GM12878 (cell line): ENCODE measurements around the gene PIERCE2. TPM values are rescaled to one million over a fixed set of nuclear protein-coding genes. Genes with fewer than 3 reads are reported as not detected.

ENCODE experiments used
- ATAC-seq: fragments of 200-7000 bp; cut with Tn5 transposase; 3 replicates; pipeline ENCODE4 v1.9.1; 2020; ENCODE audit warnings: mild to moderate bottlenecking, moderate library complexity
- BruUV-seq: library from RNA; stranded (reverse); fragments of 400-500 nt; replicated peaks from 2 replicates; lab custom pipeline; 2021; lab: Mats Ljungman, UMichigan
- CTCF ChIA-PET: fragments of 300-600 bp; sonication (Branson Sonifier 250); formaldehyde crosslinking; extraction: SDS; loops from one replicate; lab custom pipeline; 2021; ENCODE audit warnings: inconsistent platforms; lab: Yijun Ruan, JAX
- POLR2A ChIA-PET: fragments of 350-600 bp; formaldehyde crosslinking; extraction: SDS; loops from one replicate; lab custom pipeline; 2021; ENCODE audit warnings: inconsistent platforms; lab: Charles Lee
- RAD21 ChIA-PET: fragments of 300-600 bp; sonication (Branson Sonifier 250); formaldehyde crosslinking; loops from one replicate; lab custom pipeline; 2023; ENCODE audit warnings: antibody characterized with exemption; ENCODE audit not compliant: unreplicated experiment; lab: Charles Lee
- SMC1A ChIA-PET: fragments of 300-600 bp; sonication (Branson Sonifier 250); formaldehyde crosslinking; loops from one replicate; lab custom pipeline; 2023; ENCODE audit not compliant: unreplicated experiment, uncharacterized antibody; lab: Charles Lee
- DNase-seq: peaks from one replicate; pipeline ENCODE4 v3.0.0-alpha.2; 2011; ENCODE audit warnings: low read depth, low spot score
- FAIRE-seq: peaks from 3 replicates; lab custom pipeline; 2011; peaks lifted over from hg19 to GRCh38; lab: Jason Lieb, UNC
- H2AFZ ChIP-seq: 2 replicates; pipeline ENCODE4 v1.6.0; 2011; ENCODE audit warnings: low read depth, low read length, control low read depth; ENCODE audit not compliant: control insufficient read depth
- H3K27ac ChIP-seq: 2 replicates; pipeline ENCODE4 v1.5.1; 2011; ENCODE audit warnings: control low read depth; ENCODE audit not compliant: control insufficient read depth, insufficient read depth
- H3K27me3 ChIP-seq, 2 experiments: replicated peaks in 1 of 2; 2 replicates each; pipeline versions ENCODE4 v1.6.0 to v1.6.1; 2011; ENCODE audit warnings: low read length in 1 of 2; ENCODE audit not compliant: control insufficient read depth in 2 of 2, insufficient read depth in 2 of 2
- H3K36me3 ChIP-seq, 2 experiments: 2 replicates each; pipeline ENCODE4 v1.5.1; 2011; ENCODE audit warnings: low read length in 1 of 2; ENCODE audit not compliant: control insufficient read depth in 2 of 2, insufficient read depth in 2 of 2
- H3K4me1 ChIP-seq: 2 replicates; pipeline ENCODE4 v1.6.1; 2011; ENCODE audit warnings: mild to moderate bottlenecking, low read length, moderate library complexity, mixed read lengths; ENCODE audit not compliant: control insufficient read depth, insufficient read depth
- H3K4me2 ChIP-seq: 2 replicates; pipeline ENCODE4 v1.6.0; 2011; ENCODE audit warnings: control low read depth; ENCODE audit not compliant: control insufficient read depth, insufficient read depth
- H3K4me3 ChIP-seq: fragments of 200-600 bp; sonication (generic); 2 replicates; pipeline ENCODE4 v1.5.1; 2016
- H3K79me2 ChIP-seq: 2 replicates; pipeline ENCODE4 v1.6.0; 2011; ENCODE audit warnings: low read length; ENCODE audit not compliant: control insufficient read depth, insufficient read depth
- H3K9ac ChIP-seq: 2 replicates; pipeline ENCODE4 v1.8.0; 2011; ENCODE audit warnings: low read length, control low read depth, mixed read lengths; ENCODE audit not compliant: control insufficient read depth, insufficient read depth
- H3K9me3 ChIP-seq: replicated peaks from 3 replicates; pipeline ENCODE4 v1.5.1; 2011; ENCODE audit warnings: mild to moderate bottlenecking, low read length; ENCODE audit not compliant: control insufficient read depth, insufficient read depth
- H4K20me1 ChIP-seq: 2 replicates; pipeline ENCODE4 v1.6.0; 2011; ENCODE audit not compliant: control insufficient read depth, insufficient read depth
- ATF7 ChIP-seq: fragments of 450-650 bp; IDR thresholded peaks from 2 replicates; pipeline ENCODE4 v1.6.1; 2016; ENCODE audit warnings: low read depth, mild to moderate bottlenecking
- EP300 ChIP-seq, 2 experiments: fragments of 150-350 bp in 1 of 2; IDR thresholded peaks; 2 replicates each; pipeline ENCODE4 v1.6.1; 2011 to 2012; ENCODE audit warnings: low read depth in 2 of 2, low read length in 2 of 2, borderline replicate concordance in 1 of 2, improper control_type of control experiment in 1 of 2, inconsistent platforms in 1 of 2; ENCODE audit not compliant: control insufficient read depth in 1 of 2
- GABPA ChIP-seq: IDR thresholded peaks from 2 replicates; pipeline ENCODE4 v1.6.1; 2014; ENCODE audit warnings: antibody characterized with exemption, low read depth, mild to moderate bottlenecking, inconsistent platforms
- IKZF2 ChIP-seq, 2 experiments: fragments of 450-650 bp; IDR thresholded peaks; 2 replicates each; pipeline ENCODE4 v1.6.1; 2017; ENCODE audit warnings: mild to moderate bottlenecking in 2 of 2, moderate library complexity in 2 of 2
- MTA2 ChIP-seq: fragments of 450-650 bp; IDR thresholded peaks from 2 replicates; pipeline ENCODE4 v1.6.1; 2016; ENCODE audit warnings: low read depth, mild to moderate bottlenecking, moderate library complexity
- NR2C2 ChIP-seq: IDR thresholded peaks from 2 replicates; pipeline ENCODE4 v1.6.1; 2011; ENCODE audit warnings: borderline replicate concordance, low read depth; ENCODE audit not compliant: control insufficient read depth, insufficient read length
- RELA ChIP-seq: fragments of 450-650 bp; IDR thresholded peaks from 2 replicates; pipeline ENCODE4 v1.8.0; 2014; ENCODE audit warnings: borderline replicate concordance; ENCODE audit not compliant: partially characterized antibody
- SPI1 ChIP-seq: IDR thresholded peaks from 2 replicates; pipeline ENCODE4 v1.6.1; 2011; ENCODE audit warnings: low read depth, mild to moderate bottlenecking, low read length, moderate library complexity, borderline replicate concordance; ENCODE audit not compliant: insufficient read depth
- SRF ChIP-seq, 2 experiments: IDR thresholded peaks; 2 replicates each; pipeline ENCODE4 v1.6.1; 2011; ENCODE audit warnings: low read depth in 2 of 2, low read length in 2 of 2, mild to moderate bottlenecking in 1 of 2, moderate library complexity in 1 of 2
- SUZ12 ChIP-seq: fragments of 200-600 bp; sonication (generic); IDR thresholded peaks from one replicate; pipeline ENCODE4 v1.6.1; 2018; ENCODE audit warnings: antibody characterized with exemption, mild to moderate bottlenecking; ENCODE audit not compliant: unreplicated experiment
- WRNIP1 ChIP-seq: IDR thresholded peaks from 2 replicates; pipeline ENCODE4 v1.6.1; 2011; ENCODE audit warnings: low read depth, low read length, improper control_type of control experiment, borderline replicate concordance
- YY1 ChIP-seq: IDR thresholded peaks from 2 replicates; pipeline ENCODE4 v1.6.1; 2011; ENCODE audit warnings: low read depth, mild to moderate bottlenecking, low read length
- ZNF622 ChIP-seq: fragments of 450-650 bp; IDR thresholded peaks from 2 replicates; pipeline ENCODE4 v1.6.1; 2017; ENCODE audit warnings: mild to moderate bottlenecking, inconsistent platforms
- ZZZ3 ChIP-seq: IDR thresholded peaks from 2 replicates; pipeline ENCODE4 v1.6.1; 2011; ENCODE audit warnings: low read depth; ENCODE audit not compliant: control insufficient read depth, insufficient read length
- WGBS: methylation state at CpG from one replicate; pipeline ENCODE4 v1.1.6; 2016; ENCODE audit warnings: low lambda C conversion rate; ENCODE audit not compliant: insufficient replicate concordance, insufficient coverage; ENCODE audit errors: missing lambda C conversion rate; 5-methylcytosine and 5-hydroxymethylcytosine counted together
- in situ Hi-C: fragments of 300-500 bp; cut with MboI; formaldehyde crosslinking; loops from 9 replicates; pipeline ENCODE4 v1.14.3; 2018; ENCODE audit warnings: mixed read lengths
- intact Hi-C: fragments of 100-400 bp; cut with micrococcal nuclease; formaldehyde crosslinking; loops from one replicate; pipeline ENCODE4 v1.14.2; 2022; ENCODE audit not compliant: unreplicated experiment
- polyA plus RNA-seq, 11 experiments: library from polyadenylated mRNA; depleted of rRNA in 4 of 11; unstranded in 6 of 11; stranded (reverse) in 5 of 11; fragments of >200 nt; fragmentation: Nextera tagmentation in 4 of 11; fragmentation: Illumina TruSeq in 1 of 11; extraction: Ambion mirVana in 4 of 11; extraction: Trizol in 1 of 11; gene quantifications; 1 replicate in 1 of 11; 2 replicates in 10 of 11; pipeline versions ENCODE4 v1.2.1 to v1.2.3, GENCODE V29; 2011 to 2016; ENCODE audit warnings: inconsistent platforms in 2 of 11, missing spikeins in 2 of 11, low read depth in 1 of 11
- total RNA-seq, 4 experiments: library from RNA; depleted of rRNA in 3 of 4; stranded (reverse); fragments of >200 nt in 3 of 4; fragmentation: Illumina TruSeq in 1 of 4; extraction: Trizol in 1 of 4; gene quantifications; 2 replicates each; pipeline versions ENCODE4 v1.2.1 to v1.2.3, GENCODE V29; 2013 to 2021
- TF ChIP-seq, protein P1 (sequence below): IDR thresholded peaks from 2 replicates; pipeline ENCODE4 v1.6.1; 2012; ENCODE audit warnings: low read depth, low read length, improper control_type of control experiment
- TF ChIP-seq, protein P2 (sequence below): fragments of 450-650 bp; IDR thresholded peaks from 2 replicates; pipeline ENCODE4 v1.6.1; 2017; ENCODE audit warnings: mild to moderate bottlenecking, low read depth, inconsistent platforms; ENCODE audit not compliant: poor library complexity, severe bottlenecking
- TF ChIP-seq, protein P3 (sequence below): IDR thresholded peaks from 2 replicates; pipeline ENCODE4 v1.6.1; 2011; ENCODE audit warnings: low read depth, low read length, improper control_type of control experiment, borderline replicate concordance

PIERCE2 gene
- total and polyA plus RNA-seq, 10 of the 15 experiments (the other 5 are each of a cell fraction or from before 2014, with no cell fraction given): 0.33 to 1.4 (median 0.89) TPM; not detected in 1

DNA sequence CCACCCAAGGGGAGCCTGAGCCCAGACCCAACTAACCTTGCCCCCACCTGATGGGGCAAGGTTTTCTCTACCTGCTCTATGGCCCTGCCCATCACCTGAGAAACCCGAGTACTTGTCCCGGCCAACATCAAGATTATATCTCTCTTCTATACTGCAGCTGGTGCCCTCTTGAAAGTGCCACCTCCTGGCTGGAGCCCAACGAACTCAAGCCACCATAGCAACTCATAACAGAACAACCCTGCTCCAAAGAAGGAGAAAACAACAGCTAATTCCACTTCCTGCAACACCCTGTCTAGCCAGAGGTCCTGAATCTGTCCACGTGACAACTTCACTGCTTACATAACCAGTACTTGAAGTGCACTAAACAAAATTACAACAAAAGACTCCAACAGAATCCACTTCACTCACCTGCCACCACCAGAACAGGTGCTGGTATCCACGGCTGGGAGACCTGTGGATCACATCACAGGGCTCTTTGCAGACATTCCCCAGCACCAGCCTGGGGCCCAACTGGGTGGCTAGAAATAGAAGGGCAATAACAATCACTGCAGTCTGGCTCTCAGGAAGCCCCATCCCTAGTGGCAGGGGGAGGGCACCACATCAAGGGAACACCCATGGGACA, 49.2 kb downstream of the PIERCE2 start:
- H3K9ac ChIP-seq: no peak overlapping the region
- no peak overlapping the region for H3K4me3 ChIP-seq
- H3K27me3 ChIP-seq: no peaks in the 10 kb centered on the region
- 45% methylated on average over 4 of the region's 5 CpGs for WGBS
- no peak overlapping the region for H3K4me2 ChIP-seq
- RAD21 ChIA-PET: no interaction called here
- no peaks in the 10 kb centered on the region for H4K20me1 ChIP-seq
- intact Hi-C loops: loop anchor here (10.0 kb wide), 1 partner anchor 57 kb away; no protein-coding TSS in a partner anchor
- BruUV-seq: no TSS peak
- no peaks in the 10 kb centered on the region for H3K79me2 ChIP-seq
- POLR2A ChIA-PET: no interaction called here
- CTCF ChIA-PET: interaction anchor here (1.1 kb wide), 1 partner anchor 18 kb away, joined by 3 read pairs; no protein-coding TSS in a partner anchor
- H2AFZ ChIP-seq: no peak overlapping the region
- SMC1A ChIA-PET: no interaction called here
- DNase-seq: no peak
- ATAC-seq: no peak
- no peak overlapping the region for H3K27ac ChIP-seq
- H3K36me3 ChIP-seq: no peaks in the 10 kb centered on the region
- FAIRE-seq: no peak
- no peaks in the 10 kb centered on the region; the same call in 2 of the 3 replicates for H3K9me3 ChIP-seq
- in situ Hi-C loops: no loop called here
- H3K4me1 ChIP-seq: no peaks in the 10 kb centered on the region
- TF ChIP-seq, protein P1, sequence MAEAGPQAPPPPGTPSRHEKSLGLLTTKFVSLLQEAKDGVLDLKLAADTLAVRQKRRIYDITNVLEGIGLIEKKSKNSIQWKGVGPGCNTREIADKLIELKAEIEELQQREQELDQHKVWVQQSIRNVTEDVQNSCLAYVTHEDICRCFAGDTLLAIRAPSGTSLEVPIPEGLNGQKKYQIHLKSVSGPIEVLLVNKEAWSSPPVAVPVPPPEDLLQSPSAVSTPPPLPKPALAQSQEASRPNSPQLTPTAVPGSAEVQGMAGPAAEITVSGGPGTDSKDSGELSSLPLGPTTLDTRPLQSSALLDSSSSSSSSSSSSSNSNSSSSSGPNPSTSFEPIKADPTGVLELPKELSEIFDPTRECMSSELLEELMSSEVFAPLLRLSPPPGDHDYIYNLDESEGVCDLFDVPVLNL: no peak
- TF ChIP-seq GABPA: no peak
- TF ChIP-seq NR2C2: no peak
- TF ChIP-seq ATF7: no peak
- no peak for TF ChIP-seq IKZF2 (IDR thresholded peaks at IDR 0.05)
- TF ChIP-seq RELA: no peak
- TF ChIP-seq, protein P2, sequence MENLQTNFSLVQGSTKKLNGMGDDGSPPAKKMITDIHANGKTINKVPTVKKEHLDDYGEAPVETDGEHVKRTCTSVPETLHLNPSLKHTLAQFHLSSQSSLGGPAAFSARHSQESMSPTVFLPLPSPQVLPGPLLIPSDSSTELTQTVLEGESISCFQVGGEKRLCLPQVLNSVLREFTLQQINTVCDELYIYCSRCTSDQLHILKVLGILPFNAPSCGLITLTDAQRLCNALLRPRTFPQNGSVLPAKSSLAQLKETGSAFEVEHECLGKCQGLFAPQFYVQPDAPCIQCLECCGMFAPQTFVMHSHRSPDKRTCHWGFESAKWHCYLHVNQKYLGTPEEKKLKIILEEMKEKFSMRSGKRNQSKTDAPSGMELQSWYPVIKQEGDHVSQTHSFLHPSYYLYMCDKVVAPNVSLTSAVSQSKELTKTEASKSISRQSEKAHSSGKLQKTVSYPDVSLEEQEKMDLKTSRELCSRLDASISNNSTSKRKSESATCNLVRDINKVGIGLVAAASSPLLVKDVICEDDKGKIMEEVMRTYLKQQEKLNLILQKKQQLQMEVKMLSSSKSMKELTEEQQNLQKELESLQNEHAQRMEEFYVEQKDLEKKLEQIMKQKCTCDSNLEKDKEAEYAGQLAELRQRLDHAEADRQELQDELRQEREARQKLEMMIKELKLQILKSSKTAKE: no peak
- TF ChIP-seq ZNF622: no peak
- TF ChIP-seq SRF (IDR thresholded peaks at IDR 0.05; ENCODE audit: low read depth in 2 of 2, low read length in 2 of 2): no peak
- TF ChIP-seq SPI1: no peak
- no peak for TF ChIP-seq ZZZ3
- TF ChIP-seq EP300 (IDR thresholded peaks at IDR 0.05; ENCODE audit: borderline replicate concordance in 1 of 2, control insufficient read depth in 1 of 2, low read depth in 2 of 2, low read length in 2 of 2): no peak
- no peak for TF ChIP-seq MTA2
- no peak for TF ChIP-seq SUZ12
- TF ChIP-seq, protein P3, sequence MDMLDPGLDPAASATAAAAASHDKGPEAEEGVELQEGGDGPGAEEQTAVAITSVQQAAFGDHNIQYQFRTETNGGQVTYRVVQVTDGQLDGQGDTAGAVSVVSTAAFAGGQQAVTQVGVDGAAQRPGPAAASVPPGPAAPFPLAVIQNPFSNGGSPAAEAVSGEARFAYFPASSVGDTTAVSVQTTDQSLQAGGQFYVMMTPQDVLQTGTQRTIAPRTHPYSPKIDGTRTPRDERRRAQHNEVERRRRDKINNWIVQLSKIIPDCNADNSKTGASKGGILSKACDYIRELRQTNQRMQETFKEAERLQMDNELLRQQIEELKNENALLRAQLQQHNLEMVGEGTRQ: no peak
- no peak for TF ChIP-seq WRNIP1
- no peak for TF ChIP-seq YY1
